ENCODE measurements around the gene PRUNE2. TPM values are rescaled to one million over a fixed set of nuclear protein-coding genes. Genes with fewer than 3 reads are reported as not detected.

PRUNE2 gene
- total and polyA plus RNA-seq, 4 donors: 1.3 to 4.5 (median 1.6) TPM

DNA sequence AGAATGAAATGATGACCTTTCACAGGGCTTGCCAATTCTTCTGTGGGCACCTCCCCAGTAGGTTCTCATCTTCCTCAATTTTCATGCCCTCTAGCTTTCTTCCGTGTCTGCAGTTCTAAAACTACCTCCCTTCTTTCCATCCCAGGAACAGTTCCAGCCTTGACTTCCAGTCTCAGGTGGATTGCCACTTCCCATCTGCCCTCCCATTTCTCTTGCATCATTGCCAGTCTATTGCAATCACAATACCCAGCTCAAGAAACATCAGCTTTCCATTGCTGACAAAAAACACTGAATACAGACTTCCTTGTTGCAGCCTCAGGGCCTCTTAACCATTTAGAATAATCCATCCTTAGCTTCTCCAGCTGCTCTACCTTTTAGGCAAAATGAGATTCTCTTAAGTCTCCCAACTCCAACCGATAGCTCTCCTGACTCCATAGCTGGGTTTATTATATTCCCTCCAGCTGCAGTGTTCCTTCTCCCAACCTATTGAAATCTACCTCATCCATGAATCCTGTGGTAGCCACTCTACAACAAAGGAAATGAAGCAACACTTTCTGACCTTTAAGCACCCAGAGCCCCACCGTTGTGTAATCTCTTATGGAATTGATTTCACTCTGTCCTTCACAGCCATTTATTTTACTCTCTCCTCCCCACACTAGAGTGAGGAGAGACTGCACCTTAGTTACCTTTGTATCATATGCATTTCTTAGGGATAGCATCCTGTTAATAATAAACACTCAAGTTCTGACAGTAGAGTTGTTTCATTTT lies 217.3 kb downstream of the PRUNE2 start:
- peaks cover 0 to 3% (median 0%) of the 10 kb centered on the region in 4 donors for H3K27me3 ChIP-seq (ENCODE audit: control insufficient read depth in 4 of 4, insufficient read depth in 4 of 4, low read length in 3 of 4)
- peaks cover 0 to 2% (median 0%) of the 10 kb centered on the region in 4 donors for H3K4me1 ChIP-seq (ENCODE audit: control insufficient read depth in 4 of 4, insufficient read depth in 4 of 4, low read length in 3 of 4)
- H3K4me3 ChIP-seq (ENCODE audit: low read depth in 1 of 3, low read length in 3 of 3): no peak overlapping the region
- H3K27ac ChIP-seq (ENCODE audit: low read depth in 1 of 2, low read length in 2 of 2): no peak overlapping the region
- H3K9ac ChIP-seq (ENCODE audit: low read depth in 1 of 2, low read length in 2 of 2): no peak overlapping the region
- no peaks in the 10 kb centered on the region for H3K9me3 ChIP-seq (ENCODE audit: control insufficient read depth in 4 of 4, low read length in 3 of 4)
- no peak for DNase-seq (ENCODE audit: low spot score)
- TF ChIP-seq NR2F2 (IDR thresholded peaks at IDR 0.05): no peak
- no peak for TF ChIP-seq SP1 (IDR thresholded peaks at IDR 0.05)
- TF ChIP-seq FOXA2 (IDR thresholded peaks at IDR 0.05): no peak
- peak; percentile 28 to 30 for TF ChIP-seq RXRA (IDR thresholded peaks at IDR 0.05)
- no peak for TF ChIP-seq JUND (IDR thresholded peaks at IDR 0.05)
- TF ChIP-seq, protein P1, sequence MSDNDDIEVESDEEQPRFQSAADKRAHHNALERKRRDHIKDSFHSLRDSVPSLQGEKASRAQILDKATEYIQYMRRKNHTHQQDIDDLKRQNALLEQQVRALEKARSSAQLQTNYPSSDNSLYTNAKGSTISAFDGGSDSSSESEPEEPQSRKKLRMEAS (IDR thresholded peaks at IDR 0.05): no peak
- TF ChIP-seq HNF4A (conservative IDR thresholded peaks at IDR 0.05): peak; percentile 34 to 47
- no peak for TF ChIP-seq HNF4G (IDR thresholded peaks at IDR 0.05)
- TF ChIP-seq TAF1 (conservative IDR thresholded peaks at IDR 0.05): no peak
- TF ChIP-seq REST (IDR thresholded peaks at IDR 0.05): no peak
- TF ChIP-seq FOXA1 (IDR thresholded peaks at IDR 0.05): no peak
- TF ChIP-seq YY1 (IDR thresholded peaks at IDR 0.05): no peak
- TF ChIP-seq RAD21 (IDR thresholded peaks at IDR 0.05): no peak
- 52% methylated on average over 3 of the region's 3 CpGs for WGBS
- no peaks in the 10 kb centered on the region for H3K36me3 ChIP-seq (ENCODE audit: control insufficient read depth in 4 of 4, insufficient read depth in 3 of 4, low read depth in 1 of 4, low read length in 3 of 4)

DNA sequence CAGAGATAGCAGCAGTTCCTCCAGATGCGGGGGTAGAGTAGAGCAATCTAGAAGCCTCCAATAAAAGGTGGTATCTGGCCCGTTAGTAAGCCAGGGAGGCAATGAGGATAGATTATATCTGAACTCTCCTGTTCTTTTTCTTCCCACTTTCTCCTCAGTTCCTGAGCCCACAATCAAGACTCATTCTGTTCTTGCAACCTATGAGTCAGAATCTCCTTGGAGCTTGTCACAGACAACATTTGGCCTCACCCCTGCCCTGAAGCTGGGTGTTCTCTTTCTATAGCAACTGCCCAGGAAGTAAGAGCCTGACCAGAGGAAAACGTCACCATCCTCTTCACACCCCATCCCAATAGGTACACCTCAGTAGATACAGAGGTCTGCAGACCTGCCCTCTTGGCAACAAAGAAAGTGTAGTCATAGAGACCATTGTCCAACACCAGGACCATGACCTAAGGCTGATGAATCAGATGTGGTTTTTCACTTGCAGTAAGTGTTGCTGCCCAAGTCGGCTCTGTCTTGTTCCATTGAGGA lies 218.0 kb downstream of the PRUNE2 start:
- Histone ChIP-seq H3K9ac (ENCODE audit: low read depth in 1 of 2, low read length in 2 of 2) (no peak overlapping the region), H3K36me3 (ENCODE audit: control insufficient read depth in 4 of 4, insufficient read depth in 3 of 4, low read depth in 1 of 4, low read length in 3 of 4) (no peaks in the 10 kb centered on the region), H3K4me3 (ENCODE audit: low read depth in 1 of 3, low read length in 3 of 3) (no peak overlapping the region), H3K27me3 (ENCODE audit: control insufficient read depth in 4 of 4, insufficient read depth in 4 of 4, low read length in 3 of 4) (peaks cover 0 to 3% (median 0%) of the 10 kb centered on the region in 4 donors), H3K4me1 (ENCODE audit: control insufficient read depth in 4 of 4, insufficient read depth in 4 of 4, low read length in 3 of 4) (peaks cover 0 to 2% (median 0%) of the 10 kb centered on the region in 4 donors), H3K27ac (ENCODE audit: low read depth in 1 of 2, low read length in 2 of 2) (no peak overlapping the region), H3K9me3 (ENCODE audit: control insufficient read depth in 4 of 4, low read length in 3 of 4) (no peaks in the 10 kb centered on the region)
- WGBS: 77% methylated on average over 4 of the region's 4 CpGs
- DNase-seq (ENCODE audit: low spot score): no peak
- no peak for TF ChIP-seq RXRA (IDR thresholded peaks at IDR 0.05)
- TF ChIP-seq, protein P2, sequence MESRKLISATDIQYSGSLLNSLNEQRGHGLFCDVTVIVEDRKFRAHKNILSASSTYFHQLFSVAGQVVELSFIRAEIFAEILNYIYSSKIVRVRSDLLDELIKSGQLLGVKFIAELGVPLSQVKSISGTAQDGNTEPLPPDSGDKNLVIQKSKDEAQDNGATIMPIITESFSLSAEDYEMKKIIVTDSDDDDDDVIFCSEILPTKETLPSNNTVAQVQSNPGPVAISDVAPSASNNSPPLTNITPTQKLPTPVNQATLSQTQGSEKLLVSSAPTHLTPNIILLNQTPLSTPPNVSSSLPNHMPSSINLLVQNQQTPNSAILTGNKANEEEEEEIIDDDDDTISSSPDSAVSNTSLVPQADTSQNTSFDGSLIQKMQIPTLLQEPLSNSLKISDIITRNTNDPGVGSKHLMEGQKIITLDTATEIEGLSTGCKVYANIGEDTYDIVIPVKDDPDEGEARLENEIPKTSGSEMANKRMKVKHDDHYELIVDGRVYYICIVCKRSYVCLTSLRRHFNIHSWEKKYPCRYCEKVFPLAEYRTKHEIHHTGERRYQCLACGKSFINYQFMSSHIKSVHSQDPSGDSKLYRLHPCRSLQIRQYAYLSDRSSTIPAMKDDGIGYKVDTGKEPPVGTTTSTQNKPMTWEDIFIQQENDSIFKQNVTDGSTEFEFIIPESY (IDR thresholded peaks at IDR 0.05): no peak
- TF ChIP-seq, protein P1 (IDR thresholded peaks at IDR 0.05): no peak
- no peak for TF ChIP-seq NR2F2 (IDR thresholded peaks at IDR 0.05)
- no peak for TF ChIP-seq FOXA1 (IDR thresholded peaks at IDR 0.05)
- TF ChIP-seq, protein P3, sequence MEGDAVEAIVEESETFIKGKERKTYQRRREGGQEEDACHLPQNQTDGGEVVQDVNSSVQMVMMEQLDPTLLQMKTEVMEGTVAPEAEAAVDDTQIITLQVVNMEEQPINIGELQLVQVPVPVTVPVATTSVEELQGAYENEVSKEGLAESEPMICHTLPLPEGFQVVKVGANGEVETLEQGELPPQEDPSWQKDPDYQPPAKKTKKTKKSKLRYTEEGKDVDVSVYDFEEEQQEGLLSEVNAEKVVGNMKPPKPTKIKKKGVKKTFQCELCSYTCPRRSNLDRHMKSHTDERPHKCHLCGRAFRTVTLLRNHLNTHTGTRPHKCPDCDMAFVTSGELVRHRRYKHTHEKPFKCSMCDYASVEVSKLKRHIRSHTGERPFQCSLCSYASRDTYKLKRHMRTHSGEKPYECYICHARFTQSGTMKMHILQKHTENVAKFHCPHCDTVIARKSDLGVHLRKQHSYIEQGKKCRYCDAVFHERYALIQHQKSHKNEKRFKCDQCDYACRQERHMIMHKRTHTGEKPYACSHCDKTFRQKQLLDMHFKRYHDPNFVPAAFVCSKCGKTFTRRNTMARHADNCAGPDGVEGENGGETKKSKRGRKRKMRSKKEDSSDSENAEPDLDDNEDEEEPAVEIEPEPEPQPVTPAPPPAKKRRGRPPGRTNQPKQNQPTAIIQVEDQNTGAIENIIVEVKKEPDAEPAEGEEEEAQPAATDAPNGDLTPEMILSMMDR (IDR thresholded peaks at IDR 0.05; ENCODE audit: low read depth, low read length, missing input control): no peak
- TF ChIP-seq GABPA (IDR thresholded peaks at IDR 0.05 in 1 of 2, conservative IDR thresholded peaks at IDR 0.05 in 1 of 2): no peak
- TF ChIP-seq JUND (IDR thresholded peaks at IDR 0.05): no peak
- no peak for TF ChIP-seq HNF4G (IDR thresholded peaks at IDR 0.05)
- no peak for TF ChIP-seq EGR1 (IDR thresholded peaks at IDR 0.05; ENCODE audit: low read depth in 2 of 2)
- TF ChIP-seq TAF1 (conservative IDR thresholded peaks at IDR 0.05): no peak
- TF ChIP-seq SP1 (IDR thresholded peaks at IDR 0.05): no peak
- no peak for TF ChIP-seq ATF3 (IDR thresholded peaks at IDR 0.05)
- TF ChIP-seq FOXA2 (IDR thresholded peaks at IDR 0.05): no peak
- no peak for TF ChIP-seq YY1 (IDR thresholded peaks at IDR 0.05)
- TF ChIP-seq RAD21 (IDR thresholded peaks at IDR 0.05): no peak
